Stimulated activated CD8-positive, alpha-beta memory T cell treated with anti-CD3 and anti-CD28 coated beads, Interleukin-15, amount 100 ng/mL, for 24 hours (primary cell): ENCODE measurements around the gene SIT1.

ENCODE experiments used
- DNase-seq: peaks from one replicate; pipeline ENCODE4 v3.0.0-alpha.2; 2020; ENCODE audit warnings: low read depth

Gene SIT1

GRCh38 chr9:35606138-35606504 is 44.6 kb downstream of the SIT1 start:
- DNase-seq = no peak

- DNase-seq = no peak
Observed at GRCh38 chr9:35605351-35606137, 45.2 kb downstream of the SIT1 start.

- peak; percentile 53 for DNase-seq
Observed at GRCh38 chr9:35604578-35605350, 46.0 kb downstream of the SIT1 start, which contains the start of gene TESK1. Gene TESK1, plus strand, starts transcription at chr9:35605262. Its CDS starts 358 bp downstream, at chr9:35605620.

- peak; percentile 94 for DNase-seq
Observed at GRCh38 chr9:35603986-35604577, 46.6 kb downstream of the SIT1 start.

- no peak for DNase-seq
Observed at GRCh38 chr9:35603506-35603985, 47.2 kb downstream of the SIT1 start.

GRCh38 chr9:35599763-35600604 is 50.7 kb downstream of the SIT1 start:
- no peak for DNase-seq
